Upper lobe of right lung (tissue), 1 donor: ENCODE results near the gene MBD4. TPM values are rescaled to one million over a fixed set of nuclear protein-coding genes. Genes with fewer than 3 reads are reported as not detected.

Experiments used
- ATAC-seq: fragments of 200-7000 bp; cut with Tn5 transposase; one replicate; pipeline ENCODE4 v1.9.1; 2020; ENCODE audit warnings: mild to moderate bottlenecking, moderate library complexity
- DNase-seq: peaks from one replicate; pipeline ENCODE4 v3.0.0-alpha.2; 2020
- H3K27ac ChIP-seq: fragments of 200-600 bp; one replicate; pipeline ENCODE4 v1.8.0; 2022
- H3K27me3 ChIP-seq: fragments of 200-600 bp; one replicate; pipeline ENCODE4 v1.8.0; 2022; ENCODE audit warnings: mild to moderate bottlenecking
- H3K36me3 ChIP-seq: fragments of 200-600 bp; one replicate; pipeline ENCODE4 v1.8.0; 2022
- H3K4me1 ChIP-seq: fragments of 200-600 bp; one replicate; pipeline ENCODE4 v1.8.0; 2022
- H3K4me3 ChIP-seq: fragments of 200-600 bp; one replicate; pipeline ENCODE4 v1.8.0; 2022; ENCODE audit warnings: mild to moderate bottlenecking
- H3K9me3 ChIP-seq: fragments of 200-600 bp; one replicate; pipeline ENCODE4 v1.8.0; 2022
- intact Hi-C: fragments of 100-400 bp; cut with DNase I; formaldehyde crosslinking; loops from one replicate; pipeline ENCODE4 v1.11.0; 2022
- total RNA-seq: library from RNA; stranded (reverse); fragmentation: NEBNext Ultra II Directional; extraction: Animal tissue kit (Norgen Biotek cat#: 25700); gene quantifications from one replicate; pipeline ENCODE4 v1.2.1, GENCODE V29; 2021
- TF ChIP-seq, protein P1 (sequence below): fragments of 200-600 bp; IDR thresholded peaks from one replicate; pipeline ENCODE4 v1.8.0; 2022; ENCODE audit warnings: antibody characterized with exemption
- donor health status: DM: no; HTN: yes; CAD: no; lungs with severe emphysema.

Gene MBD4
- total RNA-seq, 1 donor from 2014 or later, result 36.4 TPM

DNA sequence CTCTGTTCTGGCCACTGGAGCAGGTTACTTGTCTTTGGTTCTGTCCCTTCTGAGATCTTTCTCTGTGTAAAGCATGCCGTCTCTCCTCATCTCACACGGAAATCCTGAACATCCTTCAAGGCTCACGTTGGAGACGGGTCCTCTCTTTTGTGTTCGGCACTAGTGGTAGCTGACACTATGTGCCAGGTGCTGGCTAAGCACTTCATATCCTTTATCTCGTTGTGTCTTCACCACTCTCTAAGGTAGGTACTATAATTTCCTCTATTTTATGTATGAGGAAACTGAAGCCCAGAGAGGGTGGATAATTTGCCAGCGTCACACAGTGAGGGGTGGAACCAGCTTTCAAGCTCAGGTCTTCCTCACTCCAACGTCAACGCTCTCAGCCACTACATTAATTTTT lies 1.5 kb upstream of the MBD4 start:
- Histone ChIP-seq H3K4me3 (peak overlapping the region; percentile 89), H3K36me3 (peaks cover 17% of the 10 kb centered on the region), H3K9me3 (no peaks in the 10 kb centered on the region), H3K27me3 (no peaks in the 10 kb centered on the region), H3K27ac (peak overlapping the region; percentile 94), H3K4me1 (peaks cover 34% of the 10 kb centered on the region)
- TF ChIP-seq, protein P1, sequence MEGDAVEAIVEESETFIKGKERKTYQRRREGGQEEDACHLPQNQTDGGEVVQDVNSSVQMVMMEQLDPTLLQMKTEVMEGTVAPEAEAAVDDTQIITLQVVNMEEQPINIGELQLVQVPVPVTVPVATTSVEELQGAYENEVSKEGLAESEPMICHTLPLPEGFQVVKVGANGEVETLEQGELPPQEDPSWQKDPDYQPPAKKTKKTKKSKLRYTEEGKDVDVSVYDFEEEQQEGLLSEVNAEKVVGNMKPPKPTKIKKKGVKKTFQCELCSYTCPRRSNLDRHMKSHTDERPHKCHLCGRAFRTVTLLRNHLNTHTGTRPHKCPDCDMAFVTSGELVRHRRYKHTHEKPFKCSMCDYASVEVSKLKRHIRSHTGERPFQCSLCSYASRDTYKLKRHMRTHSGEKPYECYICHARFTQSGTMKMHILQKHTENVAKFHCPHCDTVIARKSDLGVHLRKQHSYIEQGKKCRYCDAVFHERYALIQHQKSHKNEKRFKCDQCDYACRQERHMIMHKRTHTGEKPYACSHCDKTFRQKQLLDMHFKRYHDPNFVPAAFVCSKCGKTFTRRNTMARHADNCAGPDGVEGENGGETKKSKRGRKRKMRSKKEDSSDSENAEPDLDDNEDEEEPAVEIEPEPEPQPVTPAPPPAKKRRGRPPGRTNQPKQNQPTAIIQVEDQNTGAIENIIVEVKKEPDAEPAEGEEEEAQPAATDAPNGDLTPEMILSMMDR, result no peak
- intact Hi-C loops, result no loop called here
- ATAC-seq, result no peak
- DNase-seq, result no peak

DNA sequence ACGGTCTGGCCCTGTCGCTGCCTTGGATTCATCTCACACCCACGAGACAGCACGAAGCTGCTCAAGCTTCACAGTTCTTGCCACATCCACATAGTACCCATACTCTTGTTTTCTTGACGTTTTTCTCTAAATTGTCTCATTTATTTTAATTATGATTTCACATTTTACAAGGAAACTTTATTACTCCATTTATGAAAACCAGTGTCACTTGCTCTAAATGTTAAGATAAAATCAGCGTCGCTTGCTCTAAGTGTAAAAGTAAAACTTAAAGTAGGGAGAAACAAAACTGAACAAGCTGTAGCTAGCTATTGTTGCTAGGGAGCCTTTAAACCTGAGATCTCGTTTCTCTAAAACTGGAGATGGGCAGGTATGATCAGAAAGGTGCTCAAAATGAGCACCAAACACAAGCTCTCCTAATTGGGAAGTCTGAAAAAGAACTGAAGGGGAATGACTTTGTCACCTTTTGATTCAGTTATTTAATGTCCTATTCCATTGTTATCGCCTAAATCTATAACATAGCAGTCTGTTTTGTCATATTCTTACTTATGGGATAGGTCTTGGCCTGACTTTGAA lies 956 bp upstream of the MBD4 start:
- Histone ChIP-seq H3K27ac (peak overlapping the region; percentile 94), H3K27me3 (no peaks in the 10 kb centered on the region), H3K4me1 (peaks cover 39% of the 10 kb centered on the region), H3K9me3 (no peaks in the 10 kb centered on the region), H3K36me3 (peaks cover 22% of the 10 kb centered on the region), H3K4me3 (peak overlapping the region; percentile 89)
- no peak for DNase-seq
- ATAC-seq, result no peak
- TF ChIP-seq, protein P1, result no peak
- intact Hi-C loops, result no loop called here

DNA sequence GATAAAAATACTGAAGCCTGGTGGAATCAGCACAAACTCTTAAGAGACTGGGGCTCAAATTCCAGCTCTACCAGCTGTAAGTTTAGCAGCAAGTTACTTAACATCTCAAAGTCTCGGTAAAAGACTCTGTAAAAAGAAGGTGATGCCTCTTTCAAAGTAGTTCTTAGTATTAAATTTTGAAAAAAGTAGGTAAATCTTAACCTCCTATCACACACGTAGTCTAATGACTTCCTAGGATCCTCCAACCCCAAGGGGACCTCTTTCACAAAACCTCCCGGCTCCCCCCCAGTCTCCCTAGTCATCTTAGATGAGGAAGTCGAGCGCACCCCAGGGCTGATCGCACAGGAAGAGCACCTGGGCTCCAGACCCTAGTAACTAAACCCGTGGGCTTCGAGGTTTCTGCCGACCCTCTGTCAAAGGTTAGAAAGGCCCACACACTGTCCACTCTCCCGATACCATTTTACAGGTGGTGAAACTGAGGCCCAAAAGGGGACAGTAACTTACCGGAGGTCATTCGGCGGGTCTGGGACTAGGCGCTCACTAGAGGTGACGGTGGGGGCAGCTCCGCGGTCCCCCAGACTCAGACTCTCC lies 427 bp downstream of the MBD4 start:
- peaks cover 52% of the 10 kb centered on the region for H3K4me1 ChIP-seq
- ATAC-seq (peak; percentile 5), DNase-seq (peak; percentile 76)
- peaks cover 33% of the 10 kb centered on the region for H3K36me3 ChIP-seq
- no peaks in the 10 kb centered on the region for H3K9me3 ChIP-seq
- peak overlapping the region; percentile 89 for H3K4me3 ChIP-seq
- intact Hi-C loops, result no loop called here
- peak overlapping the region; percentile 94 for H3K27ac ChIP-seq
- no peaks in the 10 kb centered on the region for H3K27me3 ChIP-seq
- TF ChIP-seq, protein P1, result no peak

DNA sequence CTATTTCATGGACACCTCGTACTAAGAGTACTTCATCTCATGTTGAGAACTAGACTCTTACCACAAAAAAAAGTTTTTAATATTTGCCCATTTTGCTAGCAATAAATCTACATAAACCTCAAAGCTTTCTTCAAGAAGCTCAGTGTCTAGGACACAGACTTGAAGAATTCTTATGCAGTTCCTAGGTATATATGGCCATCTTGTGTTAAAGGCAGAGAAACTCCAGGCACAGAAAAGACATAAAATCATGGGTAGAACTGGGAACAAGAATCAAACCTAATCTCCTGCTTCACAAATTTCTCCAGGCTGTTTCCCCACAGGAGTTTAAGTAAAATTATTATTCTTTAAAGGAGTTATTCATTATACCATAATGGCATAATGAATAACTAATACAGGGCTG lies 4.4 kb downstream of the MBD4 start:
- Histone ChIP-seq H3K4me1 (peaks cover 30% of the 10 kb centered on the region), H3K4me3 (no peak overlapping the region), H3K27me3 (no peaks in the 10 kb centered on the region), H3K9me3 (no peaks in the 10 kb centered on the region), H3K36me3 (peaks cover 73% of the 10 kb centered on the region), H3K27ac (no peak overlapping the region)
- DNase-seq (no peak), ATAC-seq (no peak)
- TF ChIP-seq, protein P1, result no peak
- intact Hi-C loops, result no loop called here

DNA sequence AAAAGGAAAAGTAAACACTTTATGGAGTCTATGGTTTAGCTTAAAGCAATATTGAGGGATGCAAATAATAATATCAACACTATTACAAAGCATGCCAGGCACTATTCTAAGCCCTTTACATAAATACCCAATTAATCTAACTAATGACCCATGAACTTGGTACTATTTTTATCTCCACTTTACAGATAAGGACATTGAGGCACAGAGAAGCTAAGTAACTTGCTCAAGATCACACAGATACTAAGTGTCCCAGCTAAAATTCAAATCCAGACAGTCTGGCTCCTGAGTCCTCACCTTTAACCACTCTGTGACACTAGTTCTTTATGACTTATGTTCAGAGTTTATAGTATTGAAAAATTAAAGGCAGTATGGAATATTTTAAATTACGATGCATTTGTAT lies 5.6 kb downstream of the MBD4 start:
- TF ChIP-seq, protein P1, result no peak
- ATAC-seq (no peak), DNase-seq (no peak)
- intact Hi-C loops, result no loop called here
- Histone ChIP-seq H3K4me1 (peaks cover 31% of the 10 kb centered on the region), H3K27ac (no peak overlapping the region), H3K4me3 (no peak overlapping the region), H3K36me3 (peaks cover 78% of the 10 kb centered on the region), H3K9me3 (no peaks in the 10 kb centered on the region), H3K27me3 (no peaks in the 10 kb centered on the region)
